HT-29 (cell line): Measurements from ENCODE around the gene NLN. TPM values are rescaled to one million over a fixed set of nuclear protein-coding genes. Genes with fewer than 3 reads are reported as not detected.
"Not testable (repeated sequence)": the region's sequence is repeated elsewhere in the genome, so short reads cannot be mapped to it uniquely, and the experiment has no call there.

Experiments used
- DNase-seq: peaks from one replicate; pipeline ENCODE4 v3.0.0-alpha.2; 2015; ENCODE audit warnings: low spot score
- total RNA-seq: library from RNA; depleted of rRNA; stranded (reverse); fragments of >200 nt; shearing (Covaris generic); gene quantifications from 2 replicates; pipeline ENCODE4 v1.2.3, GENCODE V29; 2014

Gene NLN
- total RNA-seq, 1 experiment from 2014 or later = 22.8 TPM

GRCh38 chr5:65732046-65732445, 10.0 kb downstream of the NLN start:
- DNase-seq = not testable (repeated sequence)

DNA sequence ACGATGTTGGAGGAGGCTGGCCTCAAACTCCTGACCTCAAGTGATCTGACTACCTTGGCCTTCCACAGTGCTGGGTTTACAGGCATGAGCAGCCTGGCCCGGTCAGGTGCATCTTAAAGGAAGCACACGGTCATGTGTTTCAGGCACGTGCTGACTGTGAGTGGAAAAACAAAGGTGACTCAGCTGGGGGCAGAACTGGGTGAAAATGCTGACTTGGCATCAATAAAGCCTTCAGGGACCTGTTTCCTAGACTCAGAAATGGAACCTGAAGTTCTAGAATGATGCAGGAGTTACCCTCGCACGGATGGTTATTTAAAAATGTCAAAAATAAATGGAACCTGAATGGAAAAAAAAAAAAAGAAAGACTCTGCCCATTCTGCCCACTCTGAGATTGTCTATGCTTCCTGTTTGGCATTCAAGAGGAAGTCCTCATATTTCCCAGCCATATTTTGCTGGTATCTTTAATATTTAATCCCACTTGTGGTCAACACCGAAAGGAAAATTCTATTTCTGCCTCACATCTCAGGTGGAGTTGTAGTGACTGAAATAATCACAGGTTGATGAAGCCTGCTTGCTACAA, 12.3 kb downstream of the NLN start:
- DNase-seq = not testable (repeated sequence)

GRCh38 chr5:65734921-65735320, 12.9 kb downstream of the NLN start:
- no peak for DNase-seq

DNA sequence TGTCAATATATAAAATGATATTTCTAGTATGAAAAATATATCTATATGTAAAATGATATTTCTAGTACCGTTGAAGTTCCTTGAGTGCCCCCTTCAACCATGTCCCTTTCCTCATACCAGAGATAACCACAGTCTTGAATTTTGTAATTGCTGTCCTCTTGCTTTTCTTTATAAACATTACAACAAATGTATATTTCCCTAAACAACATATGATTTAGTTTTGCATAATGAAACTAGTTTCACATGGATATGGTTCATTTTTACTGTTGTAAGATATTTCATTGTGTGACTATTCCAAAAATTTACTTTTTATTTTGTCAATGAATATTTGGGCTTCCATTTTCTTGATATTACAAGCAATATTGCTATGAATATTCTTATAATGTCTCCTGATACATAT, 14.0 kb downstream of the NLN start:
- DNase-seq = no peak

GRCh38 chr5:65737842-65738241, 15.8 kb downstream of the NLN start:
- DNase-seq = no peak

- DNase-seq = no peak
Measured at GRCh38 chr5:65738305-65738704, 16.3 kb downstream of the NLN start.

DNA sequence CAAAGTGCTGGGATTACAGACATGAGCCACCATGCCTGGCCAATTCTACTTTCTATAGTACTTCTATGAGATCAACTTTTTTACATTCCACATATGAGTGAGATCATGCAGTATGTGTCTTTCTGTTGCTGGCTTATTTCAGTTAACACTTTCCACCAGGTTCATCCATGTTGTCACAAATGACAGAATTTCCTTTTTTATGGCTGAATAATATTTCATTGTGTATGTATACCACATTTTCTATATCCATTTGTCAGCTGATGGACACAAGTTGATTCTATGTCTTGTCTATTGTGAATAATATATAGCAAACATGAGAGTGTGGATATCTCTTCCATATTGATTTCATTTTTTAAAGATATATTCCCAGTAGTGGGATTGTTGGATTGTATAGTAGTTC, 17.2 kb downstream of the NLN start:
- no peak for DNase-seq

DNA sequence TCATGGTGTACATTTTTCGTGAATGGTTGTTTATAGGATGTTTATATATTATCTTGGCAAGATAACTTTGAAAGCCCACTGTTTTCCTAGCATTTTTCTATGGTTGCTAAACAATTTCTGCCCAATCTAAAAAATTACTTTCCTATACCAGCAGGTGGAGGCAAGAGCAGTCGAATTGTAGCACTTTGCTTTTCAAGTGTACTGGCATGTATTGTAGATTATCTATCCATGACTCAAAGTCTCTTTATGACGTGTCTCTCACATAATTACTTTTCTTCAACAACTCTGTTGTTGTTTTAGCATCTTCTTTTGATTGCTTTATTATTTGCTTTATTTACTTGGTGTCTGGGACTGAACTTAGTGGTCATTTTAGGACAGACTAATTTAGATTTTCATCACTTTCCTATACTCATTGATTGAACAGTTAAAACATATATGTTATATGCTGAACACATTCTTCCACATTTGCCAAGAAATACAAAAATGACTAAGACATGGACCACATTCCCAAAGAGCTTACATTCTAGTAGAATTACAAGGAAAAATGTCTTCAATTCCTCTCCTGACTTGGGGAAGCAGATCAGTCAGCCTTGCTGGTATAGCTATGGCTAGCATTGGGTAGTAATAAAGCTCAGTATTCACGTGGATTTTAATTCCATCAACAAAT, 20.7 kb downstream of the NLN start:
- peak; percentile 75 for DNase-seq

DNA sequence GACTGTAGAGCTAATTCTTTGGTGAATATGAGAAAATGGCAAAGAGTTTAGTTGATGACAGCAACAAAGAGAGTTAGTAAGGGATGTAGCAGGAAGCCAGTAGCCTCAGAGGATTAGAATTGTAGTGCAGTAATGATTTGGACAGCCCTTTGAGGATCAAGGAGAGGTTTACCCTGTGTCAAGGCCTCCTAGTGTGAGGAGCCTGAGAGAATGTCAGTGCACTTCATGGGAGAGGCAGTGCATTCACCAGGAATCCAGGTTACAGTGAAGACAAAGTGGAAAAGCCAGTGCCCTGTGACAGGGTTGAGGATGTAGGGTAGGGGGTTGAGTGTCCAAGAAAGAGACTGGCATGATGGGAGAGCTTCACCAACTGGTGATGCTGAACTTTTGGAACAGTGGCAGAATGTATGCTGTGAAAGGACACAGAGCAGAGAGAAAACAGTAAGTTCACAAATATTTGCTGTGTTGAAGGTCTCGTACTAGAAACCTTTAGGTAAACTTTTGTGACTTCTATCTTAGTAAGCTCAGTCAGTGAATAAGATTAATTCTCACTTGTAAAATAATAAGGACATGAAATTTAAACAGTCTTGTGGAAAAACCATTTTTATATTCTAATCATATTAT, 27.3 kb downstream of the NLN start:
- DNase-seq = no peak

GRCh38 chr5:65749956-65750355, 28.0 kb downstream of the NLN start:
- no peak for DNase-seq

DNA sequence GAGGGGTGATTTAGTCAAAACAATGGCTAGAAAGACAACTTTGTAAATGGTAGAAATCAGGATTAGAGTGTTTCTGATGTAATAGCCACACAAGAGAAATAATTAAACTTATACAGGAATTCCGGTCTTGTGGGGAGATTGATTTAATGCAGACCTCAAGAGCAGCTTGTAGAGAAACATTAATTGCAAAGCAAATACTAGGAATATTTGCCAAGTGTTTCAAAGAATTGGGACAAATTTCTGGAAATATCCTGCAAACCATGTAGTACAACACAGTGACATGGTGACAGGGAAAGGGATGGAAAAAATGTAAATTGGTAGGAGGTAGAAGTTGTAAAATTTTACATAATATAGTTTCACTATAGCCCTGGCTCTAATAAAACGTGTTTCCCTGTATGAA, 28.9 kb downstream of the NLN start:
- no peak for DNase-seq

DNA sequence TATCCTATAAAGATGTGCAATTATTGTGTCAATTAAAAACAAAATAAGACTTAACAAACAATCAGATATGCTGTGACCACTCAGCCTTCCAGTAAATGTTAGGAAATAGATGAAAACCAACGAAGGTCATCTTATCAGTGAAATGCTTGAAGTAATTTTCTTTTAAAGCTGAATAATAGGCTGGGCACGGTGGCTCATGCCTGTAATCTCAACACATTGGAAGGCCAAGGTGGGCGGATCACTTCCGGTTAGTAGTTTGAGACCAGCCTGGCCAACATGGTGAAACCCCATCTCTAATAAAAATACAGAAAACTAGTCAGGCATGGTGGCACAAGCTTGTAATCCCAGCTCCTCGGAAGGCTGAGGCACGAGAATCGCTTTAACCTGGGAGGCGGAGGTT, 31.2 kb downstream of the NLN start:
- no peak for DNase-seq

GRCh38 chr5:65758546-65759144, 36.6 kb downstream of the NLN start:
- DNase-seq = peak; percentile 56

DNA sequence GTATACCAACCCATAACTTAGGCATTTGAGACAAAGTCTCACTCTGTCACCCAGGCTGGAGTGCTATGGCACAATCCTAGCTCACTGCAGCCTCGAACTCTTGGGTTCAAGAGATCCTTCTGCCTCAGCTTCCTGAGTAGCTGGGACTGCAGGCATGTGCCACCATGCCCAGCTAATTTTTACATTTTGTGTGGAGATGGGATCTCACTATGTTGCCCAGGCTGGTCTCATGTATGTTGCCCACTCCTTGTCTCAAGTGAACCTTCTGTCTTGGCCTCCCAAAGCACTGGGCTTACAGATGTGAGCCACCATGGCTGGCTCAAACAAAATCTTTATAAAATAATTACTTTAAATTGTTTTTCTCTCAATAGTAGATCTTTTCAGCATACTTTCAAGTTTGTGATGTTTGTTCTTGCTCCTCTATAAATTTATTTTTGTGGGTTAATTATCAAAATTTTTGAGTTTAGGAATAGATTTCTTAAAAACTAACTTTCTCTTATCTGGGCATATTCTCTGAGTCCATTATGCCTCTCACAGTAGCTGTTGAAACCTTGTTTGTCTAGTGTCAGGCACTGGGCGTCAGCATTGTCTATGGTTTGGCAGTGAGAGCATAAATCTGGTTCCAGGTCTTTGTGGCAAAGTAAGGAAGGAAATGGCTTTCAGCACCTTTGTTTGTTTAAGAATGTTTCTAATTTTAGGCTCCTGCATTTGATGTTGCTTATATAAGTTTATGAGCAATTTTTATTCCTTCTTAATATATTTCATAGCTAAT, 38.7 kb downstream of the NLN start:
- peak; percentile 56 for DNase-seq

- no peak for DNase-seq
Measured at GRCh38 chr5:65762234-65762633, 40.2 kb downstream of the NLN start.

- no peak for DNase-seq
Measured at GRCh38 chr5:65765582-65765981, 43.6 kb downstream of the NLN start.

DNA sequence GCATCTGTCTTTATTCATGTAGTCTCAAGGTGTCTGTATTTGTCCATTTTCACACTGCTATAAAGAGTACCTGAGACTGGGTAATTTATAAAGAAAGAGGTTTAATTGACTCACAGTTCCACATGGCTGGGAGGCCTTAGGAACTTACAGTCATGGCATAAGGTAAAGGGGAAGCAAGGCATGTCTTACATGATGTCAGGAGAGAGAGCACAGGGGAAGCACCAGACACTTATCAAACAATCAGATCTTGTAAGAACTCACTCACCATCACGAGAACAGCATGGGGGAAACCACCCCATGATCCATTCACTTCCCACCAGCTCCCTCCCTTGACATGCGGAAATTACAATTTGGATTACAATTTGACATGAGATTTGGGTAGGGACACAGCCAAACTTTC, 44.2 kb downstream of the NLN start:
- DNase-seq = no peak

DNA sequence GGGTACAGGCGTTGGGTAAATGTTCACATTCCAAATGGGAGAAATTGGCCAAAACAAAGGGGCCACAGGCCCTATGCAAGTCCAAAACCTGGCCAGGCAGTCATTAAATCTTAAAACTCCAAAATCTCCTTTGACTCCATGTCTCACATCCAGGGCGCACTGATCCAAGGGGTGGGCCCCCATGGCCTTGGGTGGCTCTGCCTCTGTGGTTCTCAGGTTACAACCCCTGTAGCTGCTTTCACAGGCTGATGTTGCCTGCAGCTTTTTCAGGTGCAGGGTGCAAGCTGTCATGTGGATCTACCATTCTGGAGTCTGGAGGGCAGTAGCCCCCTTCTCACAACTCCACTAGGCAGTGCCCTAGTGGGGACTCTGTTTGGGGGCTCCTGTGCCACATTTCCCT, 44.8 kb downstream of the NLN start:
- DNase-seq = no peak

GRCh38 chr5:65767565-65767964, 45.6 kb downstream of the NLN start:
- DNase-seq = no peak

DNA sequence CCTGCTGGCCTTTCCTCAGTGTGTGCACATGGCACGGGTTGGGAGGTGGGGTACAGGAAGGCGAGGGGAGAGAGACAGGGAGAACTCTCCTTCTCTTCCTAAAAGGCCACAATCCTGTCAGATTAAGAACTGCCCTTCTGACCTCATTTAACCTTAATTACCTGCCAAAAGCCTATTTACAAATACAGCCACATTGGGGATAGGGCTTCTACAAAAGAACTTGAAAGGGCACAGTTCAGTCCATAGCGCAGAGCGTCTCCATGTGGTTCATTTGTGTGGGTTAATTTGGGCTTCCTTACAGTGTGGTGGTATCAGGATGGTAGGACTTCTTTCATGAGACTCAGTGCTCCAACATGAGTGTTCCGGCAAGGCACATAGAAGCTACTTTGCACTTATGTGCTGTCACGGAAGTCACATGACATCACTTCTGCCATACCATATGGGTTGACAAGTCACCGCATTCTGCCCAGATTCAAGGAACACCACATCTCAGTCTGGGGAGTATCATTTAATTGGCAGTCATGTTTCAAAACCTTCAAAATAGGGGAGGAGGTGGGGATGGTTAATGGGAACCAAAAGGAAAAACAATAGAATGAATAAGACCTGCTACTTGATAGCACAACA, 46.8 kb downstream of the NLN start:
- no peak for DNase-seq

DNA sequence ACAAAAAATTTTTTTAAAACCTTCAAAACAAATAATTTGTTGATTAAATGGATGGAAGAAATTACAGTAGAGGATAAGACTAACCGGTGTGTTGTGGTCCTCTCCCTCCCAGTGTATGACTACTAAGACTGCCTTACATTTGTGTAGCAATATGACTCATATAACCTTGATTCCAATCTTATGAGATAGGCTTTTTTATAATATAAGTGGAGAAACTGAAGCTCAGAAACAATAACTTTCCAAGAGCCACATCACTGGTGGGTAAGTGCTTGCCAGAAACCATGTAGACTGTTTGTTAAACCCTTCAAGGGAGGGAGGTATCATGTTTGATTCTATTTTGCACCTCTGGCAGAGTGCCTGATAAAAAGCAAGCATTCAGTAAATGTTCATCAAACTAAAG, 47.5 kb downstream of the NLN start:
- DNase-seq = no peak

- no peak for DNase-seq
Measured at GRCh38 chr5:65771266-65771665, 49.3 kb downstream of the NLN start.
